T47D (cell line): ENCODE measurements around the gene CACNA1H.
A peak's percentile ranks its signal among the peaks of the same experiment; 100 is the strongest.

Experiments used
- DNase-seq, 2 experiments: peaks; one replicate each; pipeline versions ENCODE4 v3.0.0 to v3.0.0-alpha.2; 2011 to 2012; ENCODE audit warnings: low read depth in 1 of 2, low spot score in 1 of 2
- JUND ChIP-seq: IDR thresholded peaks from 2 replicates; pipeline ENCODE4 v1.6.1; 2012; ENCODE audit warnings: low read depth
- in situ Hi-C: cut with HindIII; loops from 2 replicates; pipeline ENCODE4 v1.10.0; 2016; ENCODE audit warnings: low sequenced_read_pairs, low pct_unique_long_range_greater_than_20kb

CACNA1H gene

GRCh38 chr16:1152651-1153259 lies at the start of gene CACNA1H:
Gene CACNA1H, plus strand, starts transcription at chr16:1153106. Its CDS starts 632 bp downstream, at chr16:1153738.
- no peak for TF ChIP-seq JUND
- peak; percentile 57 to 87 for DNase-seq
- in situ Hi-C loops: no loop called here

- no peak for DNase-seq
- in situ Hi-C loops: no loop called here
- TF ChIP-seq JUND: no peak
These were observed 49.3 kb upstream of the CACNA1H start for GRCh38 chr16:1103636-1103980.

GRCh38 chr16:1105888-1106620 lies 46.9 kb upstream of the CACNA1H start:
- in situ Hi-C loops: no loop called here
- DNase-seq: peak; percentile 74 to 99
- no peak for TF ChIP-seq JUND

GRCh38 chr16:1106659-1107058 lies 46.2 kb upstream of the CACNA1H start:
- no peak for DNase-seq
- in situ Hi-C loops: no loop called here
- no peak for TF ChIP-seq JUND

GRCh38 chr16:1107141-1107540 lies 45.8 kb upstream of the CACNA1H start:
- no peak for TF ChIP-seq JUND
- in situ Hi-C loops: no loop called here
- DNase-seq: no peak

- TF ChIP-seq JUND: no peak
- DNase-seq: no peak
These were observed 45.2 kb upstream of the CACNA1H start for GRCh38 chr16:1107731-1108130.

GRCh38 chr16:1108299-1109252 lies 44.3 kb upstream of the CACNA1H start:
- in situ Hi-C loops: no loop called here
- TF ChIP-seq JUND: no peak
- DNase-seq: peak in 1 of 2 experiments; percentile 43

More at GRCh38 chr16:1107731-1108130, 45.2 kb upstream of the CACNA1H start:
- in situ Hi-C loops: no loop called here

GRCh38 chr16:1109648-1110047 lies 43.3 kb upstream of the CACNA1H start:
- no peak for TF ChIP-seq JUND
- in situ Hi-C loops: no loop called here
- DNase-seq: no peak

- DNase-seq: no peak
- in situ Hi-C loops: no loop called here
- no peak for TF ChIP-seq JUND
These were observed 40.3 kb upstream of the CACNA1H start for GRCh38 chr16:1112506-1113184.

GRCh38 chr16:1113489-1113888 lies 39.4 kb upstream of the CACNA1H start:
- TF ChIP-seq JUND: no peak
- no peak for DNase-seq
- in situ Hi-C loops: no loop called here

GRCh38 chr16:1113889-1114526 lies 38.9 kb upstream of the CACNA1H start:
- no peak for DNase-seq
- in situ Hi-C loops: no loop called here
- no peak for TF ChIP-seq JUND

GRCh38 chr16:1116693-1117077 lies 36.2 kb upstream of the CACNA1H start:
- TF ChIP-seq JUND: no peak
- in situ Hi-C loops: no loop called here
- no peak for DNase-seq
